Central memory CD4-positive, alpha-beta T cell (primary cell): ENCODE data around the gene SLC18A2.

ENCODE experiments used
- DNase-seq: peaks from one replicate; pipeline ENCODE4 v3.0.0; 2022

Gene SLC18A2

DNA sequence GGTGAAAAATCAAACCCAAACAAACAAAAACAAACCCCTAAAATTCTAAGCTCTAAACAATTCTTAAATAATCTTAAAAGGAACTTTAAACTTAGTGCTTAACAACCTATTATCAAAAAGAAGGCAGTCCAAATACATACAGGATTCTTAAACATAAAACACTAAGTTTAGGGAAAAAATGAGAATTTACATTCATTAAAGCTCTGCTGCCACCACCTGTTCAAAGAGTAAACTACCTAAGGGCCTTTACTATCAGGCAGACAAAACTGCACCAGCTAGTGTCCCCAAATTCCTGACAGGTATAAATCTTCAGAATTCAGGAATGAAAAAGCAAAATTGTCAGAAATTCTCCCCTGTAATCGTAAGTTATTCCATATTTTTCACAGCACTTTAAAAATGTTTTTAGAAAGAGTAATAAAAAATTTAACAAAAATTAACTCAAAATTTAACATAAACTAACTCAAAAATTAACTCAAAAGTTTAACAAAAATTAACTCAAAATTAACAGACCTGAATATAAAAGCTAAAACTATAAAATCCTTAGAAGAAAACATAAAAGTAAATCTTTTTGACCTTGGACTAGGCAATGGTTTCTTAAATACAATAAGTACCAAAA is 79.2 kb downstream of the SLC18A2 start:
- DNase-seq, result no peak

DNA sequence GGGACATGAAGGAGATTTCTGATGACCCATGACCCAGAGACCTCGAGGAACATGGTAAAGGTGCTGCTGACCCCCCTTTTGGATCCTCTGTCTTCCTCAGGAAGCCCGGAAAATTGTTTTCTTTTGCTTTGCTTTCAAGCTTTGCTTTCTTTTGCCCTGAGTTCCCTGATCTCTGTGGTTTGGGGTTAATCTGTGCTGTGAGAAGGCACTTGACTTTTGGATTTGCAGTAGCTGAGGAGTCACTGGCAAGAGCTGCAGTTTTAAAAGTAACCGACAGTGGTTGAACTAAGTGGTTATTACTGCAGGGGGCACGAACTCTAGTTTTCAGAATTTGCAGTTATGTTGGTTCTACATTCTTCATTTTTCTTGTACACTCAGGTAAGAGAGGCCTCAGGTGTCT is 81.3 kb downstream of the SLC18A2 start:
- no peak for DNase-seq

DNA sequence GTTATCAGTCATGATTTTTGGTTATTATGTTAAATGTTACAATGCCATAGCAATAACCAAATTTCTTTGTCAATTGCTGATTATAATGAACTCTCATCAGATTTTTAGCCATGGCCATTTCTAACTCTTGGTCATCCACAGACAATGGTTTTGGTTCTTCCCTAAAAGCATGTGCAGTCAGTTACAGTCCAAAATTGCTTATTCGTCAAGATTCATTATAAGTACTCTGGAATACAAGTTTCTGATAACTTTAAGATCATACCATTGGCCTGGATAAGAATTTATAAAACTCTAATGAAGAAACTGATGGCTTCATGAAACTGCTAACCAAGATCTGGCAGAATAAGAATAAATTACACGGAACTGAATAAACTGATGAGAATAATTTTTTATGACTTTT is 83.5 kb downstream of the SLC18A2 start:
- DNase-seq, result no peak

DNA sequence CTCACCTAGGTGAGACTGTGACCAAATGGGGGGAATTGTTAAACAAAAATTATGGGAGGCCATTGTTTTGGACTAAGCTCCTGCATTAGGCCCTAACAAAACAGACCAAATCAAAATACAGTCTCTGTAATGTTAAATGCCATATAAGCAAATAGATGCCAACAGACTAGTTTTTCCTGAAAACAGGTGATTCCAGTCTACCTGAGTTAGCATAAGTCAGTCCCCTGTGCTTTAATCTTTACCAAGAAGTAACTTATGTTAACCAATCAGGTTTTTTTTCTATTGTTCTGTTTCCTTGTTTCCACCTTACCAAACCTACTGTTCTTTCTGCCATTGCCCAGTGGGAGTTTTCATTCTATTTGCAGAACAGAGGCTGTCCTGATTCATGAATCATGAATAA is 86.3 kb downstream of the SLC18A2 start:
- DNase-seq, result no peak
